ENCODE measurements around the gene PPP2R5C. TPM values are rescaled to one million over a fixed set of nuclear protein-coding genes. Genes with fewer than 3 reads are reported as not detected.

The PPP2R5C gene
- total and polyA plus RNA-seq, 2 of the 8 experiments (the other 6 are each of a cell fraction or from before 2014, with no cell fraction given), result 49.6 to 95.9 TPM

DNA sequence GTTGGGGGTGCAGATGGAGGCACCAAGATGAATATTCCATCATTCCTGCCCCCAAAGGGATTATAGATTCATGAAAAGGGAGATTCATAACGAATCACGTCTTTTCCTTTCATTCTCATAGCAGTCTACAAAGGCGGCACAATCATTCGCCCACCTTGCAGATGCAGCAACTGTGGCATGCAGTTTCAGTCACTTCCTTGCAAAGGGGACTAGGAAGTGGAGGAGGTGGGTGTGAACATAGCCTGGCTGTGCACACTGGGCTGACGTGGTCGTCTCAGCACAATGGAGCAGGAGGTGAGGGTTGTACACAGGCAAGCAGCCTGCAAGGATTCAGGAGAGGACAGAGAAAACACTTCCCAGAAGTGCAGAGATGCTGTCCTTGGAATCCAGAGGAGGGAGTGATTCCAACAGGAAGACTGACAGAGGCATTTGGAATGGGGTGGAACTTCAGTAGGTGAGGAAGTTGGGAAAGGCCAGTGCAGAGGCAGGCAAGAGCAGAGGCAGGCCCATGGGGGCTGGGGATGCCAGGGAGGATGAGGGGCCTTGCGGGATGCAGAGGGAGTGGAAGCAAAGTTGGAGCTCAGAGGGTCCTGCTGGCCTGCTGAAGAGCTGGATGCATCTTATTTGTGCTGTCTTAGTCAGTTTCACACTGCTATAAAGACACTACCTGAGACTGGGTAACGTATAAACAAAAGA lies 21.9 kb upstream of the PPP2R5C start (continued):
- TF ChIP-seq, protein P1, sequence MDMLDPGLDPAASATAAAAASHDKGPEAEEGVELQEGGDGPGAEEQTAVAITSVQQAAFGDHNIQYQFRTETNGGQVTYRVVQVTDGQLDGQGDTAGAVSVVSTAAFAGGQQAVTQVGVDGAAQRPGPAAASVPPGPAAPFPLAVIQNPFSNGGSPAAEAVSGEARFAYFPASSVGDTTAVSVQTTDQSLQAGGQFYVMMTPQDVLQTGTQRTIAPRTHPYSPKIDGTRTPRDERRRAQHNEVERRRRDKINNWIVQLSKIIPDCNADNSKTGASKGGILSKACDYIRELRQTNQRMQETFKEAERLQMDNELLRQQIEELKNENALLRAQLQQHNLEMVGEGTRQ (IDR thresholded peaks at IDR 0.05; ENCODE audit: low read length), result no peak
- TF ChIP-seq TAF1 (IDR thresholded peaks at IDR 0.05; ENCODE audit: low read depth, low read length) (no peak), BCL11A (IDR thresholded peaks at IDR 0.05; ENCODE audit: low read depth in 2 of 2, low read length in 2 of 2) (no peak), POLR2A (IDR thresholded peaks at IDR 0.05; ENCODE audit: control extremely low read depth in 1 of 2, low read depth in 2 of 2, low read length in 2 of 2) (no peak), SP1 (IDR thresholded peaks at IDR 0.05; ENCODE audit: low read depth, low read length) (no peak), HDAC6 (IDR thresholded peaks at IDR 0.05; ENCODE audit: low read depth, low read length) (no peak)
- TF ChIP-seq, protein P2, sequence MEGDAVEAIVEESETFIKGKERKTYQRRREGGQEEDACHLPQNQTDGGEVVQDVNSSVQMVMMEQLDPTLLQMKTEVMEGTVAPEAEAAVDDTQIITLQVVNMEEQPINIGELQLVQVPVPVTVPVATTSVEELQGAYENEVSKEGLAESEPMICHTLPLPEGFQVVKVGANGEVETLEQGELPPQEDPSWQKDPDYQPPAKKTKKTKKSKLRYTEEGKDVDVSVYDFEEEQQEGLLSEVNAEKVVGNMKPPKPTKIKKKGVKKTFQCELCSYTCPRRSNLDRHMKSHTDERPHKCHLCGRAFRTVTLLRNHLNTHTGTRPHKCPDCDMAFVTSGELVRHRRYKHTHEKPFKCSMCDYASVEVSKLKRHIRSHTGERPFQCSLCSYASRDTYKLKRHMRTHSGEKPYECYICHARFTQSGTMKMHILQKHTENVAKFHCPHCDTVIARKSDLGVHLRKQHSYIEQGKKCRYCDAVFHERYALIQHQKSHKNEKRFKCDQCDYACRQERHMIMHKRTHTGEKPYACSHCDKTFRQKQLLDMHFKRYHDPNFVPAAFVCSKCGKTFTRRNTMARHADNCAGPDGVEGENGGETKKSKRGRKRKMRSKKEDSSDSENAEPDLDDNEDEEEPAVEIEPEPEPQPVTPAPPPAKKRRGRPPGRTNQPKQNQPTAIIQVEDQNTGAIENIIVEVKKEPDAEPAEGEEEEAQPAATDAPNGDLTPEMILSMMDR (IDR thresholded peaks at IDR 0.05; ENCODE audit: control extremely low read depth in 1 of 3, insufficient read depth in 1 of 3, low read depth in 1 of 3, low read length in 3 of 3), result no peak
